ENCODE data around the gene DOHH.

DNA sequence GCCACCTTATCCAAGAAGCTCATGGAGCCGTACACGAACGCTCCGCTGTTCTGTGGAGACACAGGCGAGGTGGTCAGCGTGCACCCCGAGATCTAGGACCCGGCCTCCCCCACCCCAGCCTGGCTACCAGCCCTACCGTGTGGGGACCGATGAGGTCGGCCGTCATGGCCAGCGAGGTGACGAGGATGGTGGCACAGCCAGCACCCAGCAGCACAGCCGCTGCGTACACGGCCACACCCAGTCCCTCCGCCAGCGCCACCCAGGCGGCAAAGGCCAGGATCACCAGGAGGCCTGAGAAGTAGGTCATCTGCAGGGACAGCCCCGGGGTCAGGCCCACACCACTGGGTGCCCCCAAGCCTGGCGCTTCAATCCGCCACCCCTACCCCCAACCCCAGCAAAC, 45.6 kb upstream of the DOHH start:
- TF ChIP-seq CTCF (conservative IDR thresholded peaks at IDR 0.05) (no peak), ZFX (IDR thresholded peaks at IDR 0.05) (no peak)

Data from C4-2B (cell line).